ENCODE results near the gene ATP1A4. TPM values are rescaled to one million over a fixed set of nuclear protein-coding genes. Genes with fewer than 3 reads are reported as not detected.
A peak's percentile ranks its signal among the peaks of the same experiment; 100 is the strongest.

ATP1A4 gene
- total and polyA plus RNA-seq, 7 donors = 0.03 to 2.0 (median 0.26) TPM

GRCh38 chr1:160207118-160207650 lies 55.8 kb downstream of the ATP1A4 start:
- ATAC-seq (no peak), DNase-seq (no peak)
- Histone ChIP-seq H3K4me1 (peaks cover 48% of the 10 kb centered on the region), H3K27me3 (ENCODE audit: insufficient read depth in 3 of 3, low read length in 2 of 3) (no peaks in the 10 kb centered on the region), H3K36me3 (ENCODE audit: insufficient read depth in 1 of 2, low read depth in 1 of 2) (peaks cover 0 to 43% of the 10 kb centered on the region in 2 donors), H3K4me3 (no peak overlapping the region), H3K9me3 (no peaks in the 10 kb centered on the region), H3K27ac (peak overlapping the region; percentile 92)
- TF ChIP-seq CTCF (IDR thresholded peaks at IDR 0.05) = no peak
- WGBS, 3 donors = 62 to 85% (median 72%) methylated on average over 4 of the region's 4 CpGs
- intact Hi-C loops (cut with DNase I) = loop anchor here in 1 of 2 donors (5.0 kb wide), 1 partner anchor 110 kb away; the partner anchor contains the start of gene IGSF8

GRCh38 chr1:160207771-160208556 lies 56.6 kb downstream of the ATP1A4 start:
- Histone ChIP-seq H3K27ac (peak overlapping the region; percentile 92), H3K4me3 (peak overlapping the region; percentile 18), H3K27me3 (ENCODE audit: insufficient read depth in 3 of 3, low read length in 2 of 3) (no peaks in the 10 kb centered on the region), H3K36me3 (ENCODE audit: insufficient read depth in 1 of 2, low read depth in 1 of 2) (peaks cover 0 to 44% of the 10 kb centered on the region in 2 donors), H3K4me1 (peaks cover 48% of the 10 kb centered on the region), H3K9me3 (no peaks in the 10 kb centered on the region)
- intact Hi-C loops (cut with DNase I) = loop anchor here in 1 of 2 donors (5.0 kb wide), 1 partner anchor 111 kb away; the partner anchor contains the start of gene IGSF8
- DNase-seq (no peak), ATAC-seq (no peak)
- TF ChIP-seq CTCF (IDR thresholded peaks at IDR 0.05) = no peak
- WGBS, 3 donors = 43 to 53% (median 47%) methylated on average over 9 of the region's 9 CpGs

- H3K4me1 ChIP-seq = peaks cover 48% of the 10 kb centered on the region
- ATAC-seq (no peak), DNase-seq (no peak)
- peak overlapping the region; percentile 18 for H3K4me3 ChIP-seq
- intact Hi-C loops (cut with DNase I) = loop anchor here in 1 of 2 donors (5.0 kb wide), 1 partner anchor 111 kb away; the partner anchor contains the start of gene IGSF8
- no peaks in the 10 kb centered on the region for H3K9me3 ChIP-seq
- H3K36me3 ChIP-seq (ENCODE audit: insufficient read depth in 1 of 2, low read depth in 1 of 2) = peaks cover 3 to 50% of the 10 kb centered on the region in 2 donors
- peak overlapping the region; percentile 92 for H3K27ac ChIP-seq
- no peak for TF ChIP-seq CTCF (IDR thresholded peaks at IDR 0.05)
- WGBS, 3 donors = 58 to 64% (median 60%) methylated on average over 6 of the region's 6 CpGs
- no peaks in the 10 kb centered on the region for H3K27me3 ChIP-seq (ENCODE audit: insufficient read depth in 3 of 3, low read length in 2 of 3)
Observed at GRCh38 chr1:160208557-160209320, 57.3 kb downstream of the ATP1A4 start.

GRCh38 chr1:160209321-160210046 lies 58.1 kb downstream of the ATP1A4 start:
- Histone ChIP-seq H3K36me3 (ENCODE audit: insufficient read depth in 1 of 2, low read depth in 1 of 2) (peaks cover 3 to 58% of the 10 kb centered on the region in 2 donors), H3K27me3 (ENCODE audit: insufficient read depth in 3 of 3, low read length in 2 of 3) (no peaks in the 10 kb centered on the region), H3K4me3 (no peak overlapping the region), H3K4me1 (peaks cover 41% of the 10 kb centered on the region), H3K9me3 (no peaks in the 10 kb centered on the region), H3K27ac (peak overlapping the region; percentile 92)
- ATAC-seq (peak; percentile 51 to 73 (median 63)), DNase-seq (peak; percentile 44 to 67)
- TF ChIP-seq CTCF (IDR thresholded peaks at IDR 0.05) = no peak
- WGBS, 3 donors = 40 to 47% (median 46%) methylated on average over 7 of the region's 7 CpGs
- intact Hi-C loops (cut with DNase I) = loop anchor here in 1 of 2 donors (5.0 kb wide), 1 partner anchor 112 kb away; the partner anchor contains the start of gene IGSF8

Measured in psoas muscle (tissue), 8 donors.